Testis (tissue), 5 donors: ENCODE results near the gene SGMS2. TPM values are rescaled to one million over a fixed set of nuclear protein-coding genes. Genes with fewer than 3 reads are reported as not detected.

Source experiments
- DNase-seq: peaks from one replicate; pipeline ENCODE4 v3.0.0-alpha.2; 2019
- H3K27ac ChIP-seq, 2 donors: fragments of 200-600 bp; sonication (generic); one replicate each; pipeline ENCODE4 v1.5.1; 2019
- H3K27me3 ChIP-seq: fragments of 200-600 bp; sonication (generic); one replicate; pipeline ENCODE4 v1.5.1; 2019
- H3K36me3 ChIP-seq: fragments of 200-600 bp; sonication (generic); one replicate; pipeline ENCODE4 v1.5.1; 2017; ENCODE audit warnings: low read depth; ENCODE audit errors: missing control alignments
- H3K4me1 ChIP-seq: fragments of 200-600 bp; sonication (generic); one replicate; pipeline ENCODE4 v1.5.1; 2019
- H3K4me3 ChIP-seq, 2 donors: fragments of 200-600 bp; sonication (generic); one replicate each; pipeline ENCODE4 v1.5.1; 2017 to 2019
- H3K9me3 ChIP-seq: fragments of 200-600 bp; sonication (generic); one replicate; pipeline ENCODE4 v1.5.1; 2017
- POLR2A ChIP-seq: fragments of 450-650 bp; IDR thresholded peaks from one replicate; pipeline ENCODE4 v1.6.1; 2017; ENCODE audit warnings: antibody characterized with exemption, mild to moderate bottlenecking, moderate library complexity
- WGBS, 2 donors: methylation state at CpG; one replicate each; pipeline ENCODE4 v1.1.5; 2018; 5-methylcytosine and 5-hydroxymethylcytosine counted together
- intact Hi-C: fragments of 100-400 bp; cut with DNase I; formaldehyde crosslinking; loops from one replicate; pipeline ENCODE4 v1.15.1; 2023; ENCODE audit warnings: low total_unique reads
- long read RNA-seq, 2 donors: transcript quantifications; one replicate each; lab custom pipeline, GENCODE V29; 2026
- polyA plus RNA-seq: library from polyadenylated mRNA; stranded (reverse); fragments of 350-450 nt; fragmentation: Illumina TruSeq; extraction: RNeasy Lipid Tissue Mini Kit (QIAGEN cat#74804); gene quantifications from one replicate; pipeline ENCODE4 v1.2.3, GENCODE V29; 2014; ENCODE audit warnings: low read depth, low replicate concordance; ENCODE audit not compliant: insufficient read depth
- total RNA-seq, 2 donors: library from RNA; depleted of rRNA; stranded (reverse); fragments of >200 nt; gene quantifications; one replicate each; pipeline ENCODE4 v1.2.3, GENCODE V29; 2016
- TF ChIP-seq, protein P1 (sequence below), 3 experiments: fragments of 450-650 bp in 2 of 3; fragments of 200-600 bp in 1 of 3; sonication (generic) in 1 of 3; IDR thresholded peaks; one replicate each; pipeline ENCODE4 v1.5.1; 2016 to 2019; ENCODE audit warnings: antibody characterized with exemption in 3 of 3, mild to moderate bottlenecking in 2 of 3, moderate library complexity in 1 of 3

SGMS2 gene
- total RNA-seq (10 to 100 TPM; 22.2 to 31.7 TPM), polyA plus RNA-seq (24.2 TPM)
- long read RNA-seq, donor 1, full-length matches to known transcripts, result 1 of 1 reads
- long read RNA-seq, donor 1, partial matches to known transcripts, result 0 of 1 reads
- long read RNA-seq, donor 1, other reads (novel, unspliced or antisense), result 0 of 1 reads
- long read RNA-seq, donor 2, result 0 reads

DNA sequence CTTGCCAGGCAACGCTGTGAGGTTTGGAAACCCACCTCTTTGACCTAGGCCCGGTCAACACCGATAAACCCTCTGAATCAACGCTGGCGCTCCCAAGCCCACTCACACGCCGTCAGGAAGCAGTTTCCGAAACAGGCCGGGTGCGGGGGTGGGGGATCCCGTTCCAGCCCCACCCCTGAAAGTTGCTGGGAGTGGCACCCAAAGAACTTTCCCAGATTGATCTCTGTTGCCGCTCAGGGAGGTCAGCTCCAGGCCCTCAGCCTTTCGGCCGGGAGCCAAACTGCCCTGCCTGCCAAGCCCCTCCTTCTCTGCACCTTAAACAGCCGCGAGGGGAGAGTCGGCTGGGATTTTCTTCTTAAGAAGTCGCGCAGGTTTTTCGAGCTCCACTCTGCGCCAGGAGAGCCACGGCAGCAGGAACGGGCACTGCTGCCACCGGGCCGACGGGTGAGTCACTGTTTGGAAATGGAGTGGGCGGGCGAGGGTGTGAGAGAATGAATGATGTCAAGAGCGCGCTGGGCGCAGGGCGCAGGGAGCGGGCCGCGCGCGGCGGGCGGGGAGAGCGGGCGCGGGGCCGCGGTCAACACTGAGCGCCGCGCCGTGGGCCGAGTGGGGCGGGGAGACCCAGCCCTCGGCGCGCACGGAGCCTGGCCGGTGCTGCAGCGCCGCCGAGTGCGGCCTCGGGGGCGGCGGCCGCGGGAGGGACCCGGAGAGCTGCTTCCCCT lies at the start of gene SGMS2:
Gene SGMS2, plus strand, starts transcription at position 583 of the 722 bp plus-strand sequence. CDS start 70,622 bp downstream, outside the sequence.
- peak; percentile 84 for DNase-seq
- H3K27ac ChIP-seq, result peak within 1 kb of the TSS; percentile 61 to 83
- peak within 1 kb of the TSS; percentile 67 to 83 for H3K4me3 ChIP-seq
- H3K36me3 ChIP-seq, result no peaks in the 10 kb centered on the region
- peaks cover 5% of the 10 kb centered on the region for H3K4me1 ChIP-seq
- H3K27me3 ChIP-seq, result no peaks in the 10 kb centered on the region
- H3K9me3 ChIP-seq, result no peaks in the 10 kb centered on the region
- intact Hi-C loops, result no loop called here
- WGBS, 2 donors, result 0 to 1% methylated on average over 4 to 49 of the region's 65 CpGs
- no peak for TF ChIP-seq POLR2A
- TF ChIP-seq, protein P1, sequence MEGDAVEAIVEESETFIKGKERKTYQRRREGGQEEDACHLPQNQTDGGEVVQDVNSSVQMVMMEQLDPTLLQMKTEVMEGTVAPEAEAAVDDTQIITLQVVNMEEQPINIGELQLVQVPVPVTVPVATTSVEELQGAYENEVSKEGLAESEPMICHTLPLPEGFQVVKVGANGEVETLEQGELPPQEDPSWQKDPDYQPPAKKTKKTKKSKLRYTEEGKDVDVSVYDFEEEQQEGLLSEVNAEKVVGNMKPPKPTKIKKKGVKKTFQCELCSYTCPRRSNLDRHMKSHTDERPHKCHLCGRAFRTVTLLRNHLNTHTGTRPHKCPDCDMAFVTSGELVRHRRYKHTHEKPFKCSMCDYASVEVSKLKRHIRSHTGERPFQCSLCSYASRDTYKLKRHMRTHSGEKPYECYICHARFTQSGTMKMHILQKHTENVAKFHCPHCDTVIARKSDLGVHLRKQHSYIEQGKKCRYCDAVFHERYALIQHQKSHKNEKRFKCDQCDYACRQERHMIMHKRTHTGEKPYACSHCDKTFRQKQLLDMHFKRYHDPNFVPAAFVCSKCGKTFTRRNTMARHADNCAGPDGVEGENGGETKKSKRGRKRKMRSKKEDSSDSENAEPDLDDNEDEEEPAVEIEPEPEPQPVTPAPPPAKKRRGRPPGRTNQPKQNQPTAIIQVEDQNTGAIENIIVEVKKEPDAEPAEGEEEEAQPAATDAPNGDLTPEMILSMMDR (IDR thresholded peaks at IDR 0.05), result no peak

- no peaks in the 10 kb centered on the region for H3K27me3 ChIP-seq
- no peak overlapping the region for H3K27ac ChIP-seq
- no peak for DNase-seq
- TF ChIP-seq POLR2A, result no peak
- TF ChIP-seq, protein P1 (IDR thresholded peaks at IDR 0.05), result no peak
- no peaks in the 10 kb centered on the region for H3K9me3 ChIP-seq
- intact Hi-C loops, result no loop called here
- H3K4me1 ChIP-seq, result no peaks in the 10 kb centered on the region
- H3K4me3 ChIP-seq, result no peak overlapping the region
- no peaks in the 10 kb centered on the region for H3K36me3 ChIP-seq
These were observed 46.8 kb upstream of the SGMS2 start for GRCh38 chr4:107777890-107778289.

DNA sequence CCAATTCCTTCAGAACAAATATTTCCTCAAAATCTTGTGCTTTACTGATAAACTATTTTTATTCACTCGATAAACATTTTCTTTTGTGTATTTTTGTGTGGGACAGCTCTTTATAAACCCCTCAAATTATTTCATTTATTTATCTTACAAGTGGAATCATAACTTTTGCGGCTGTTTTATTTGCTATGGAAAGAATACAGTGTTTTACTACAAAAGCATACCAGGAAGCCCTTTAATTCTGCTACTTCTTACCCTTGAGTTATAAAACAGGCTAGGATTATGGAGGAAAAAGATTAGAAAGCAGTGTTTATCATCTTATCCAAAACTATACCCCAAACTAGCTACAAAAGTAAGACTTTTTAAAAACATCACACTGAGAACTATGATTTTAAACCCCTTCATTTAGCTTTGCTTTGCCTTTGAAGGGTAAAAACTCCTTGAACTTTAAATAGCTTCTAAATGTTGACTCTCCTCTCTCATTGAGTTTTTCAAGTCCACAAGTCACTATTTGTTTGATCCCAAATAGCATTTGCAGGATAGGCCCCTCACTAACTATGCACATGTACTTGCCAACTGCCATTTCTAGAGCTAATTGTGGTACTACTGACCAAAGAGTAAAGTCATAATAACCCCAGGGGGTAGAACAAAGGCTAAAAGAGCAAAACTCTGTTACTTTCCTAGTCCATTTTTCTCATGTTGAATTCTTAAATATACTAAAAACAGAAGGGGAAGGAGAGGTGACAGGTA lies 45.8 kb upstream of the SGMS2 start:
- Histone ChIP-seq H3K27ac (no peak overlapping the region), H3K9me3 (no peaks in the 10 kb centered on the region), H3K4me3 (no peak overlapping the region), H3K36me3 (no peaks in the 10 kb centered on the region), H3K4me1 (no peaks in the 10 kb centered on the region), H3K27me3 (no peaks in the 10 kb centered on the region)
- no peak for DNase-seq
- no peak for TF ChIP-seq POLR2A
- TF ChIP-seq, protein P1 (IDR thresholded peaks at IDR 0.05), result no peak
- 78 to 83% methylated on average over 2 of the region's 2 CpGs for WGBS, 2 donors
- intact Hi-C loops, result no loop called here

GRCh38 chr4:107780665-107781064 lies 44.1 kb upstream of the SGMS2 start:
- 93 to 100% methylated on average over 2 of the region's 2 CpGs for WGBS, 2 donors
- H3K36me3 ChIP-seq, result no peaks in the 10 kb centered on the region
- intact Hi-C loops, result no loop called here
- no peaks in the 10 kb centered on the region for H3K27me3 ChIP-seq
- H3K4me1 ChIP-seq, result no peaks in the 10 kb centered on the region
- peak; percentile 20 for DNase-seq
- H3K9me3 ChIP-seq, result no peaks in the 10 kb centered on the region
- no peak overlapping the region for H3K27ac ChIP-seq
- H3K4me3 ChIP-seq, result no peak overlapping the region
- no peak for TF ChIP-seq POLR2A
- TF ChIP-seq, protein P1 (IDR thresholded peaks at IDR 0.05), result no peak
